HEK293 (cell line): ENCODE measurements around the gene STRA6.

Source experiments
- CTCF ChIA-PET: fragments of 350-600 bp; formaldehyde crosslinking; extraction: SDS; loops from one replicate; lab custom pipeline; 2021; ENCODE audit warnings: antibody characterized with exemption; lab: Yijun Ruan, JAX
- POLR2A ChIA-PET: fragments of 300-600 bp; formaldehyde crosslinking; extraction: SDS; loops from one replicate; lab custom pipeline; 2020; ENCODE audit warnings: antibody characterized with exemption, inconsistent platforms; lab: Yijun Ruan, JAX
- H3K27ac ChIP-seq: fragments of 200-500 bp; sonication (Bioruptor generic); 2 replicates; pipeline ENCODE4 v1.5.1; 2014; ENCODE audit warnings: low read depth, low read length, control low read depth, inconsistent platforms; ENCODE audit errors: extremely low read depth
- H3K36me3 ChIP-seq, 2 experiments: fragments of 200-500 bp in 1 of 2; sonication (Bioruptor generic) in 1 of 2; 1 replicate in 1 of 2; 2 replicates in 1 of 2; pipeline ENCODE4 v1.5.1; 2014 to 2017; ENCODE audit warnings: inconsistent platforms in 2 of 2, low read length in 2 of 2; ENCODE audit not compliant: control insufficient read depth in 2 of 2, insufficient read depth in 1 of 2
- H3K4me1 ChIP-seq: fragments of 200-500 bp; sonication (Bioruptor generic); 2 replicates; pipeline ENCODE4 v1.5.1; 2014; ENCODE audit warnings: mild to moderate bottlenecking, low read length, inconsistent platforms; ENCODE audit not compliant: control insufficient read depth, insufficient read depth
- H3K4me3 ChIP-seq: 2 replicates; pipeline ENCODE4 v1.5.1; 2011; ENCODE audit warnings: low read depth, mild to moderate bottlenecking, control low read depth, low read length, moderate library complexity
- H3K9me3 ChIP-seq: fragments of 200-500 bp; sonication (Bioruptor generic); 2 replicates; pipeline ENCODE4 v1.5.1; 2014; ENCODE audit warnings: low read depth, low read length, inconsistent platforms; ENCODE audit not compliant: control insufficient read depth, insufficient read depth
- EGR2 ChIP-seq: fragments of 450-650 bp; formaldehyde crosslinking; IDR thresholded peaks from 2 replicates; pipeline ENCODE4 v1.5.1; 2016; ENCODE audit warnings: low read depth, missing biosample characterization, missing genetic modification characterization
- HOXC10 ChIP-seq: sonication (generic); formaldehyde crosslinking; IDR thresholded peaks from 2 replicates; pipeline ENCODE4 v1.8.1; 2023; ENCODE audit warnings: mild to moderate bottlenecking, missing genetic modification reagents
- ZFHX2 ChIP-seq: fragments of 450-650 bp; formaldehyde crosslinking; conservative IDR thresholded peaks from 2 replicates; pipeline ENCODE4 v1.5.1; 2016; ENCODE audit warnings: missing biosample characterization, missing genetic modification characterization
- ZIC2 ChIP-seq: fragments of 450-650 bp; formaldehyde crosslinking; IDR thresholded peaks from 2 replicates; pipeline ENCODE4 v1.5.1; 2016; ENCODE audit warnings: missing biosample characterization, missing genetic modification characterization
- ZNF121 ChIP-seq: fragments of 450-650 bp; formaldehyde crosslinking; IDR thresholded peaks from 2 replicates; pipeline ENCODE4 v1.5.1; 2016; ENCODE audit warnings: missing biosample characterization, missing genetic modification characterization
- ZNF341 ChIP-seq: fragments of 450-650 bp; formaldehyde crosslinking; IDR thresholded peaks from 2 replicates; pipeline ENCODE4; 2016; ENCODE audit warnings: low read depth, missing biosample characterization, missing genetic modification characterization
- ZNF548 ChIP-seq: fragments of 450-650 bp; formaldehyde crosslinking; IDR thresholded peaks from 2 replicates; pipeline ENCODE4 v1.5.1; 2016; ENCODE audit warnings: missing biosample characterization, missing genetic modification characterization
- ZNF623 ChIP-seq: fragments of 450-650 bp; formaldehyde crosslinking; IDR thresholded peaks from 2 replicates; pipeline ENCODE4 v1.5.1; 2016; ENCODE audit warnings: missing biosample characterization, missing genetic modification characterization
- TF ChIP-seq, protein P1 (sequence below): fragments of 450-650 bp; formaldehyde crosslinking; IDR thresholded peaks from 2 replicates; pipeline ENCODE4 v1.5.1; 2016; ENCODE audit warnings: missing biosample characterization, missing genetic modification characterization, low read depth
- TF ChIP-seq, protein P2 (sequence below): fragments of 450-650 bp; formaldehyde crosslinking; IDR thresholded peaks from 2 replicates; pipeline ENCODE4 v1.5.1; 2016; ENCODE audit warnings: missing biosample characterization, missing genetic modification characterization
- TF ChIP-seq, protein P3 (sequence below): fragments of 450-650 bp; IDR thresholded peaks from 2 replicates; pipeline ENCODE4 v1.5.1; 2018; ENCODE audit warnings: missing biosample characterization, missing genetic modification characterization
- TF ChIP-seq, protein P4 (sequence below): fragments of 450-650 bp; formaldehyde crosslinking; IDR thresholded peaks from 2 replicates; pipeline ENCODE4 v1.5.1; 2016; ENCODE audit warnings: missing biosample characterization, missing genetic modification characterization
- TF ChIP-seq, protein P5 (sequence below): fragments of 450-650 bp; formaldehyde crosslinking; IDR thresholded peaks from 2 replicates; pipeline ENCODE4 v1.5.1; 2016; ENCODE audit warnings: missing biosample characterization, missing genetic modification characterization, borderline replicate concordance

Gene STRA6

DNA sequence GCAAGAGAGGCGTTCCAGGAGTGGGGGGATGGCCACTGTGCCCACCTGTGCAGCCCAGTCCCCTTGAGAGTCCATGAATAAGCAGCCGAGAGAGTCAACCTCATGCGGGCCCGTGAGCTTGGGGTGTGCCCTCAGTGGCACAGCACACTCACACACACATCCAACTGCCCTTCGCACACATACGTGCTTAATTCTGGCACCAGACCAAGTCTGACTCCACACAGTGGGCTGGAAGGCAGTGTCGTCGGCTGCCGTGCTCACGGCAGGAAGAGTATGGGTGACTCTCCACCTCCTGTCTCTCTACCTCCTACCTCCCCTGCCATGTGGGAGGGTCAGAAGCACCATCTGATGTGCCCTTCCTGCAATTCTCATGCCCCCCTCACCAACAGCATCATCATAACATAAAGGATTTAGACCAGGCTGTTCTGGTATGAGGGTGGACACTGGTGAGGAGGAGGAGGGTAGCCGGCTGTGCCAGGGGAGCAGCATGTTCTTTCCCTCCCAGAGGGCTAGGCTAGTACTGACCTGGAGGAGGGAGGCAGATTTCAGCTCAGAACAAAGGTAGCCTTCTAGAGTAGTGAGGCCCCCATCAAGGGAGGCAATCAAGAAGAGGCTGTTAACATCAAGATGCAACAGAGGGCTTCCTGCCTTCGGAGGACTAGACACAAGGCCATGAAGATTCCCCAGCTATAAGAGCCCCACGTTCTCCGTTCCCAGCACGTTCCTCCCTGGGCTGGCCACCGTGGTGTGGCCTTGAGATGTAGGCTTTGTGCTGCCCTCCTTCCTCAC, 5.3 kb upstream of the STRA6 start:
- ChIA-PET CTCF (interaction anchor here (0.7 to 1.2 kb wide), 3 partner anchors 14 to 214 kb away, joined by 3 to 5 read pairs (median 4); no protein-coding TSS in a partner anchor), POLR2A (interaction anchor here (1.2 to 3.7 kb wide), 3 partner anchors 12 to 72 kb away, joined by 3 to 15 read pairs (median 4); no protein-coding TSS in a partner anchor)
- H3K4me1 ChIP-seq = peaks cover 32% of the 10 kb centered on the region
- H3K36me3 ChIP-seq = no peaks in the 10 kb centered on the region
- TF ChIP-seq ZNF121 (no peak), ZNF623 (0 out of 2 replicates have a peak, but pooled peaks have one; percentile 7), ZIC2 (tag by site-specific recombination) (peak; percentile 11; the same call in 1 of the 2 replicates), ZNF548 (tag by site-specific recombination) (0 out of 2 replicates have a peak, but pooled peaks have one; percentile 55), ZFHX2 (peak; percentile 77), HOXC10 (no peak), ZNF341 (tag by site-specific recombination) (peak; percentile 79), EGR2 (tag by site-specific recombination) (peak; percentile 73)
- TF ChIP-seq, protein P1, sequence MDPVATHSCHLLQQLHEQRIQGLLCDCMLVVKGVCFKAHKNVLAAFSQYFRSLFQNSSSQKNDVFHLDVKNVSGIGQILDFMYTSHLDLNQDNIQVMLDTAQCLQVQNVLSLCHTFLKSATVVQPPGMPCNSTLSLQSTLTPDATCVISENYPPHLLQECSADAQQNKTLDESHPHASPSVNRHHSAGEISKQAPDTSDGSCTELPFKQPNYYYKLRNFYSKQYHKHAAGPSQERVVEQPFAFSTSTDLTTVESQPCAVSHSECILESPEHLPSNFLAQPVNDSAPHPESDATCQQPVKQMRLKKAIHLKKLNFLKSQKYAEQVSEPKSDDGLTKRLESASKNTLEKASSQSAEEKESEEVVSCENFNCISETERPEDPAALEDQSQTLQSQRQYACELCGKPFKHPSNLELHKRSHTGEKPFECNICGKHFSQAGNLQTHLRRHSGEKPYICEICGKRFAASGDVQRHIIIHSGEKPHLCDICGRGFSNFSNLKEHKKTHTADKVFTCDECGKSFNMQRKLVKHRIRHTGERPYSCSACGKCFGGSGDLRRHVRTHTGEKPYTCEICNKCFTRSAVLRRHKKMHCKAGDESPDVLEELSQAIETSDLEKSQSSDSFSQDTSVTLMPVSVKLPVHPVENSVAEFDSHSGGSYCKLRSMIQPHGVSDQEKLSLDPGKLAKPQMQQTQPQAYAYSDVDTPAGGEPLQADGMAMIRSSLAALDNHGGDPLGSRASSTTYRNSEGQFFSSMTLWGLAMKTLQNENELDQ (tag by site-specific recombination) = no peak
- TF ChIP-seq, protein P2, sequence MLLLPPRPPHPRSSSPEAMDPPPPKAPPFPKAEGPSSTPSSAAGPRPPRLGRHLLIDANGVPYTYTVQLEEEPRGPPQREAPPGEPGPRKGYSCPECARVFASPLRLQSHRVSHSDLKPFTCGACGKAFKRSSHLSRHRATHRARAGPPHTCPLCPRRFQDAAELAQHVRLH (tag by site-specific recombination) = peak; percentile 95
- TF ChIP-seq, protein P3, sequence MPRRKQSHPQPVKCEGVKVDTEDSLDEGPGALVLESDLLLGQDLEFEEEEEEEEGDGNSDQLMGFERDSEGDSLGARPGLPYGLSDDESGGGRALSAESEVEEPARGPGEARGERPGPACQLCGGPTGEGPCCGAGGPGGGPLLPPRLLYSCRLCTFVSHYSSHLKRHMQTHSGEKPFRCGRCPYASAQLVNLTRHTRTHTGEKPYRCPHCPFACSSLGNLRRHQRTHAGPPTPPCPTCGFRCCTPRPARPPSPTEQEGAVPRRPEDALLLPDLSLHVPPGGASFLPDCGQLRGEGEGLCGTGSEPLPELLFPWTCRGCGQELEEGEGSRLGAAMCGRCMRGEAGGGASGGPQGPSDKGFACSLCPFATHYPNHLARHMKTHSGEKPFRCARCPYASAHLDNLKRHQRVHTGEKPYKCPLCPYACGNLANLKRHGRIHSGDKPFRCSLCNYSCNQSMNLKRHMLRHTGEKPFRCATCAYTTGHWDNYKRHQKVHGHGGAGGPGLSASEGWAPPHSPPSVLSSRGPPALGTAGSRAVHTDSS (tag by site-specific recombination) = peak; percentile 64
- TF ChIP-seq, protein P4, sequence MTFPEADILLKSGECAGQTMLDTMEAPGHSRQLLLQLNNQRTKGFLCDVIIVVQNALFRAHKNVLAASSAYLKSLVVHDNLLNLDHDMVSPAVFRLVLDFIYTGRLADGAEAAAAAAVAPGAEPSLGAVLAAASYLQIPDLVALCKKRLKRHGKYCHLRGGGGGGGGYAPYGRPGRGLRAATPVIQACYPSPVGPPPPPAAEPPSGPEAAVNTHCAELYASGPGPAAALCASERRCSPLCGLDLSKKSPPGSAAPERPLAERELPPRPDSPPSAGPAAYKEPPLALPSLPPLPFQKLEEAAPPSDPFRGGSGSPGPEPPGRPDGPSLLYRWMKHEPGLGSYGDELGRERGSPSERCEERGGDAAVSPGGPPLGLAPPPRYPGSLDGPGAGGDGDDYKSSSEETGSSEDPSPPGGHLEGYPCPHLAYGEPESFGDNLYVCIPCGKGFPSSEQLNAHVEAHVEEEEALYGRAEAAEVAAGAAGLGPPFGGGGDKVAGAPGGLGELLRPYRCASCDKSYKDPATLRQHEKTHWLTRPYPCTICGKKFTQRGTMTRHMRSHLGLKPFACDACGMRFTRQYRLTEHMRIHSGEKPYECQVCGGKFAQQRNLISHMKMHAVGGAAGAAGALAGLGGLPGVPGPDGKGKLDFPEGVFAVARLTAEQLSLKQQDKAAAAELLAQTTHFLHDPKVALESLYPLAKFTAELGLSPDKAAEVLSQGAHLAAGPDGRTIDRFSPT (tag by site-specific recombination) = 0 out of 2 replicates have a peak, but pooled peaks have one; percentile 16
- TF ChIP-seq, protein P5, sequence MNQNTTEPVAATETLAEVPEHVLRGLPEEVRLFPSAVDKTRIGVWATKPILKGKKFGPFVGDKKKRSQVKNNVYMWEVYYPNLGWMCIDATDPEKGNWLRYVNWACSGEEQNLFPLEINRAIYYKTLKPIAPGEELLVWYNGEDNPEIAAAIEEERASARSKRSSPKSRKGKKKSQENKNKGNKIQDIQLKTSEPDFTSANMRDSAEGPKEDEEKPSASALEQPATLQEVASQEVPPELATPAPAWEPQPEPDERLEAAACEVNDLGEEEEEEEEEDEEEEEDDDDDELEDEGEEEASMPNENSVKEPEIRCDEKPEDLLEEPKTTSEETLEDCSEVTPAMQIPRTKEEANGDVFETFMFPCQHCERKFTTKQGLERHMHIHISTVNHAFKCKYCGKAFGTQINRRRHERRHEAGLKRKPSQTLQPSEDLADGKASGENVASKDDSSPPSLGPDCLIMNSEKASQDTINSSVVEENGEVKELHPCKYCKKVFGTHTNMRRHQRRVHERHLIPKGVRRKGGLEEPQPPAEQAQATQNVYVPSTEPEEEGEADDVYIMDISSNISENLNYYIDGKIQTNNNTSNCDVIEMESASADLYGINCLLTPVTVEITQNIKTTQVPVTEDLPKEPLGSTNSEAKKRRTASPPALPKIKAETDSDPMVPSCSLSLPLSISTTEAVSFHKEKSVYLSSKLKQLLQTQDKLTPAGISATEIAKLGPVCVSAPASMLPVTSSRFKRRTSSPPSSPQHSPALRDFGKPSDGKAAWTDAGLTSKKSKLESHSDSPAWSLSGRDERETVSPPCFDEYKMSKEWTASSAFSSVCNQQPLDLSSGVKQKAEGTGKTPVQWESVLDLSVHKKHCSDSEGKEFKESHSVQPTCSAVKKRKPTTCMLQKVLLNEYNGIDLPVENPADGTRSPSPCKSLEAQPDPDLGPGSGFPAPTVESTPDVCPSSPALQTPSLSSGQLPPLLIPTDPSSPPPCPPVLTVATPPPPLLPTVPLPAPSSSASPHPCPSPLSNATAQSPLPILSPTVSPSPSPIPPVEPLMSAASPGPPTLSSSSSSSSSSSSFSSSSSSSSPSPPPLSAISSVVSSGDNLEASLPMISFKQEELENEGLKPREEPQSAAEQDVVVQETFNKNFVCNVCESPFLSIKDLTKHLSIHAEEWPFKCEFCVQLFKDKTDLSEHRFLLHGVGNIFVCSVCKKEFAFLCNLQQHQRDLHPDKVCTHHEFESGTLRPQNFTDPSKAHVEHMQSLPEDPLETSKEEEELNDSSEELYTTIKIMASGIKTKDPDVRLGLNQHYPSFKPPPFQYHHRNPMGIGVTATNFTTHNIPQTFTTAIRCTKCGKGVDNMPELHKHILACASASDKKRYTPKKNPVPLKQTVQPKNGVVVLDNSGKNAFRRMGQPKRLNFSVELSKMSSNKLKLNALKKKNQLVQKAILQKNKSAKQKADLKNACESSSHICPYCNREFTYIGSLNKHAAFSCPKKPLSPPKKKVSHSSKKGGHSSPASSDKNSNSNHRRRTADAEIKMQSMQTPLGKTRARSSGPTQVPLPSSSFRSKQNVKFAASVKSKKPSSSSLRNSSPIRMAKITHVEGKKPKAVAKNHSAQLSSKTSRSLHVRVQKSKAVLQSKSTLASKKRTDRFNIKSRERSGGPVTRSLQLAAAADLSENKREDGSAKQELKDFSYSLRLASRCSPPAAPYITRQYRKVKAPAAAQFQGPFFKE (tag by site-specific recombination) = 0 out of 2 replicates have a peak, but pooled peaks have one; percentile 11
- H3K9me3 ChIP-seq = no peaks in the 10 kb centered on the region
- no peak overlapping the region for H3K27ac ChIP-seq
- H3K4me3 ChIP-seq = no peak overlapping the region
